GM12801 (cell line): Measurements from ENCODE around the gene SNN.

Experiments used
- CTCF ChIP-seq: IDR thresholded peaks from one replicate; pipeline ENCODE4 v1.5.1; 2011; ENCODE audit warnings: control low read depth; ENCODE audit not compliant: insufficient read length; ENCODE audit errors: extremely low read depth

The SNN gene

GRCh38 chr16:11635679-11636171 is 32.5 kb upstream of the SNN start:
- TF ChIP-seq CTCF = no peak

- no peak for TF ChIP-seq CTCF
These were observed 32.0 kb upstream of the SNN start for GRCh38 chr16:11636172-11636721.

- TF ChIP-seq CTCF = no peak
These were observed 30.9 kb upstream of the SNN start for GRCh38 chr16:11637320-11637719.

GRCh38 chr16:11638140-11638539 is 30.1 kb upstream of the SNN start:
- no peak for TF ChIP-seq CTCF

GRCh38 chr16:11639008-11639562 is 29.2 kb upstream of the SNN start:
- TF ChIP-seq CTCF = no peak

GRCh38 chr16:11639925-11640899 is 28.0 kb upstream of the SNN start:
- no peak for TF ChIP-seq CTCF
